Endothelial cell of umbilical vein (primary cell): ENCODE data around the gene ZNF407. TPM values are rescaled to one million over a fixed set of nuclear protein-coding genes. Genes with fewer than 3 reads are reported as not detected.

Experiments used
- BruUV-seq: library from RNA; stranded (reverse); fragments of 400-500 nt; replicated peaks from 2 replicates; lab custom pipeline; 2021; lab: Mats Ljungman, UMichigan
- CTCF ChIA-PET: fragments of 300-600, 350-600 bp; sonication (Branson Sonifier 250); formaldehyde crosslinking; loops from one replicate; lab custom pipeline; 2021; ENCODE audit warnings: antibody characterized with exemption, inconsistent platforms; lab: Charles Lee
- POLR2A ChIA-PET: fragments of 300-600, 350-600 bp; sonication (Branson Sonifier 250); formaldehyde crosslinking; loops from one replicate; lab custom pipeline; 2021; ENCODE audit warnings: antibody characterized with exemption, inconsistent platforms; lab: Charles Lee
- DNase-seq: peaks from one replicate; pipeline ENCODE4 v3.0.0-alpha.2; 2011; ENCODE audit warnings: low read depth, low spot score
- FAIRE-seq: peaks from 2 replicates; lab custom pipeline; 2011; peaks lifted over from hg19 to GRCh38; lab: Jason Lieb, UNC
- H2AFZ ChIP-seq: 2 replicates; pipeline ENCODE4 v1.6.0; 2012; ENCODE audit warnings: low read depth, low read length, control low read depth, inconsistent platforms
- H3K27ac ChIP-seq: 2 replicates; pipeline ENCODE4 v1.5.1; 2011; ENCODE audit warnings: low read depth, mild to moderate bottlenecking, control low read depth, low read length, moderate library complexity; ENCODE audit not compliant: insufficient read depth
- H3K27me3 ChIP-seq, 2 experiments: 2 replicates each; pipeline versions ENCODE4 v1.6.0 to v1.6.1; 2011; ENCODE audit warnings: low read length in 2 of 2, mixed read lengths in 1 of 2; ENCODE audit not compliant: control insufficient read depth in 2 of 2, insufficient read depth in 2 of 2
- H3K36me3 ChIP-seq, 2 experiments: 2 replicates in 1 of 2; 3 replicates in 1 of 2; pipeline ENCODE4 v1.5.1; 2011; ENCODE audit warnings: low read length in 2 of 2, mild to moderate bottlenecking in 1 of 2, moderate library complexity in 1 of 2; ENCODE audit not compliant: control insufficient read depth in 2 of 2, insufficient read depth in 2 of 2; ENCODE audit errors: extremely low read depth in 1 of 2
- H3K4me1 ChIP-seq: 3 replicates; pipeline ENCODE4 v1.5.1; 2011; ENCODE audit warnings: mild to moderate bottlenecking, low read length; ENCODE audit not compliant: control insufficient read depth, insufficient read depth; ENCODE audit errors: extremely low read depth
- H3K4me2 ChIP-seq: 2 replicates; pipeline ENCODE4 v1.6.1; 2011; ENCODE audit warnings: low read length, control low read depth, mixed read lengths; ENCODE audit not compliant: insufficient read depth
- H3K4me3 ChIP-seq, 3 experiments: fragments of 200-600 bp in 1 of 3; sonication (generic), shearing (Covaris generic) in 1 of 3; replicated peaks in 1 of 3; 2 replicates each; pipeline ENCODE4 v1.5.1; 2011 to 2016; ENCODE audit warnings: control low read depth in 3 of 3, low read length in 3 of 3, mild to moderate bottlenecking in 2 of 3, inconsistent platforms in 1 of 3, low read depth in 1 of 3, moderate library complexity in 1 of 3; ENCODE audit not compliant: insufficient read depth in 1 of 3
- H3K79me2 ChIP-seq: 2 replicates; pipeline ENCODE4 v1.6.0; 2012; ENCODE audit warnings: low read length, inconsistent platforms; ENCODE audit not compliant: control insufficient read depth, insufficient read depth
- H3K9ac ChIP-seq: replicated peaks from 2 replicates; pipeline ENCODE3; 2011; ENCODE audit warnings: low read length, control low read depth; ENCODE audit not compliant: insufficient read depth; ENCODE audit errors: extremely low read depth
- H3K9me1 ChIP-seq: replicated peaks from 3 replicates; pipeline ENCODE4 v1.6.0; 2011; ENCODE audit warnings: mild to moderate bottlenecking, low read length; ENCODE audit not compliant: control insufficient read depth, insufficient read depth; ENCODE audit errors: extremely low read depth
- H3K9me3 ChIP-seq: replicated peaks from 2 replicates; pipeline ENCODE4 v1.5.1; 2012; ENCODE audit warnings: low read length, inconsistent platforms; ENCODE audit not compliant: control insufficient read depth, insufficient read depth
- H4K20me1 ChIP-seq: replicated peaks from 2 replicates; pipeline ENCODE3; 2011; ENCODE audit warnings: mild to moderate bottlenecking, low read length; ENCODE audit not compliant: control insufficient read depth, insufficient read depth; ENCODE audit errors: extremely low read depth
- CTCF ChIP-seq, 2 donors: IDR thresholded peaks; 1 replicate in 1 of 2; 2 replicates in 1 of 2; pipeline ENCODE4 v1.5.1; 2011; ENCODE audit warnings: low read length in 2 of 2, mild to moderate bottlenecking in 2 of 2, moderate library complexity in 2 of 2, control low read depth in 1 of 2, inconsistent platforms in 1 of 2, low read depth in 1 of 2; ENCODE audit not compliant: insufficient read depth in 1 of 2; ENCODE audit errors: extremely low read depth in 1 of 2
- EZH2 ChIP-seq: IDR thresholded peaks from 2 replicates; pipeline ENCODE4 v1.6.1; 2012; ENCODE audit warnings: borderline replicate concordance, low read depth, mild to moderate bottlenecking, moderate library complexity, low read length, inconsistent platforms; ENCODE audit not compliant: severe bottlenecking
- FOS ChIP-seq: IDR thresholded peaks from 2 replicates; pipeline ENCODE4 v1.6.1; 2011; ENCODE audit warnings: mild to moderate bottlenecking, low read length, moderate library complexity, borderline replicate concordance; ENCODE audit not compliant: insufficient read depth
- GATA2 ChIP-seq: IDR thresholded peaks from 2 replicates; pipeline ENCODE4 v1.7.0; 2011; ENCODE audit warnings: low read depth, mild to moderate bottlenecking, moderate library complexity, mixed read lengths, low read length; ENCODE audit not compliant: insufficient read length, insufficient read depth
- JUN ChIP-seq: IDR thresholded peaks from 2 replicates; pipeline ENCODE4 v1.6.1; 2011; ENCODE audit warnings: borderline replicate concordance, low read depth; ENCODE audit not compliant: insufficient read length, insufficient read depth
- MAX ChIP-seq: IDR thresholded peaks from 2 replicates; pipeline ENCODE4 v1.6.1; 2011; ENCODE audit not compliant: insufficient read depth, insufficient read length
- MYC ChIP-seq: IDR thresholded peaks from one replicate; pipeline ENCODE4 v1.6.1; 2011; ENCODE audit warnings: mild to moderate bottlenecking, low read depth, low read length
- POLR2A ChIP-seq: IDR thresholded peaks from 2 replicates; pipeline ENCODE4 v1.6.1; 2012; ENCODE audit warnings: low read depth, mild to moderate bottlenecking, control low read depth, low read length
- POLR2AphosphoS5 ChIP-seq: IDR thresholded peaks from 2 replicates; pipeline ENCODE4 v1.6.1; 2012; ENCODE audit warnings: low read depth, mild to moderate bottlenecking, control low read depth, low read length, moderate library complexity; ENCODE audit not compliant: insufficient read depth
- dilution Hi-C: fragments of 300-500 bp; cut with MboI; formaldehyde crosslinking; loops from one replicate; pipeline ENCODE4 v1.15.0; 2019; ENCODE audit warnings: low sequenced_read_pairs; ENCODE audit not compliant: extremely low pct_ligation_motif_present
- intact Hi-C: fragments of 100-400 bp; cut with micrococcal nuclease; formaldehyde crosslinking; loops from one replicate; pipeline ENCODE4 v1.10.0; 2022
- polyA plus RNA-seq, 4 experiments: library from polyadenylated mRNA; depleted of rRNA in 3 of 4; stranded (reverse) in 3 of 4; unstranded in 1 of 4; fragments of >200 nt; gene quantifications; 2 replicates each; pipeline versions ENCODE4 v1.2.1 to v1.2.3, GENCODE V29; 2011 to 2012; ENCODE audit warnings: missing spikeins in 1 of 4
- total RNA-seq: library from RNA; stranded (reverse); gene quantifications from 2 replicates; pipeline ENCODE4 v1.2.3, GENCODE V29; 2021

Gene ZNF407
- total and polyA plus RNA-seq, 2 donors (not counting 3 experiments of a cell fraction or from before 2014, with no cell fraction given): 3.8 to 20.1 TPM

GRCh38 chr18:74630804-74631203 lies 33.1 kb downstream of the ZNF407 start:
- intact Hi-C loops (no loop called here), dilution Hi-C loops (no loop called here)
- Histone ChIP-seq H3K4me3 (no peak overlapping the region), H2AFZ (no peak overlapping the region), H3K4me1 (peaks cover 14% of the 10 kb centered on the region), H3K36me3 (peaks cover 0 to 6% of the 10 kb centered on the region in 2 experiments), H3K27ac (no peak overlapping the region), H4K20me1 (no peaks in the 10 kb centered on the region), H3K79me2 (peaks cover 7% of the 10 kb centered on the region), H3K27me3 (no peaks in the 10 kb centered on the region), H3K9ac (no peak overlapping the region), H3K4me2 (no peak overlapping the region), H3K9me1 (peaks cover 3% of the 10 kb centered on the region), H3K9me3 (no peaks in the 10 kb centered on the region)
- FAIRE-seq (no peak), DNase-seq (no peak)
- ChIA-PET CTCF (interaction anchor here (1.1 kb wide), 1 partner anchor 22 kb away, joined by 3 read pairs; no protein-coding TSS in a partner anchor), POLR2A (no interaction called here)
- no peak for TF ChIP-seq POLR2A
- no peak for TF ChIP-seq JUN
- TF ChIP-seq CTCF (IDR thresholded peaks at IDR 0.05; ENCODE audit: extremely low read depth in 1 of 2, insufficient read depth in 1 of 2, low read depth in 1 of 2, low read length in 2 of 2): no peak
- TF ChIP-seq EZH2: no peak
- TF ChIP-seq MYC: no peak
- no peak for TF ChIP-seq GATA2
- TF ChIP-seq FOS: no peak
- no peak for TF ChIP-seq POLR2AphosphoS5
- TF ChIP-seq MAX: no peak
- BruUV-seq: no TSS peak
